Fibroblast of the aortic adventitia (primary cell): ENCODE measurements around the gene LAIR2. TPM values are rescaled to one million over a fixed set of nuclear protein-coding genes. Genes with fewer than 3 reads are reported as not detected.
"Not testable (repeated sequence)": the region's sequence is repeated elsewhere in the genome, so short reads cannot be mapped to it uniquely, and the experiment has no call there.

Source experiments
- DNase-seq: peaks from one replicate; pipeline ENCODE4 v3.0.0-alpha.2; 2010; ENCODE audit warnings: low read depth
- H3K4me3 ChIP-seq: 2 replicates; pipeline ENCODE4 v1.5.1; 2011; ENCODE audit warnings: low read depth, mild to moderate bottlenecking, control low read depth, low read length, moderate library complexity
- total RNA-seq: library from RNA; depleted of rRNA; stranded (reverse); fragments of >200 nt; gene quantifications from 2 replicates; pipeline ENCODE4 v1.2.3, GENCODE V29; 2012; ENCODE audit warnings: low replicate concordance
- TF ChIP-seq, protein P1 (sequence below): IDR thresholded peaks from 2 replicates; pipeline ENCODE4 v1.5.1; 2011; ENCODE audit warnings: mild to moderate bottlenecking, low read length, control low read depth, inconsistent platforms; ENCODE audit not compliant: insufficient read depth

LAIR2 gene
- total RNA-seq, 1 donor: not detected

DNA sequence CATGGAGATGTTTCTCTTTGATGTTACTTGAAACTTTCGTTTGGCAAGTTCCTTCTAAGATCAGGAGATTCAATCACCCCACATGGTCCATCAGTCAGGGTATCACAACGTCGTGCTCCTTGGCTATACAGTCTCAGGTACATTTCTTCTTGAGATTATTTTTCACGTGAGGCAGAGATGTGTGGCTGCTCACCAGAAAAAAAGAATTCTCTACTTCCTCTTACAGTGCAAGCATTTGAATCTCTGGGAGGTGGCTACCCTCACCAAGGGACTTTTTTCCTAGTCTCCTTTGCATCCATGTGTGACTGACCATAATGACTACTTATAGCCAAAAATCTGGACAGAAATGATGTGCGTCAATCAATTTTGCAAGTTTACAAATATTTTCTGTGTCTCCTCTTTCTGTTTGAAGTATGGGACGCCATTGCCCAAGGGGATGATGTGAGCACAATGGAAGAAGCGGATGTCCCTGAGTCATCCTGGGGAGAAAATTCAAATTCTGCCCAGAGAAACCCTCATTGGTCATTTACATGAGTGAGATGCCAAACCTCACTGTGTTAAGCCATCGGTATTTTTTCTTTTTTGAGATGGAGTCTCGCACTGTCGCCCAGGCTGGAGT is 8.6 kb upstream of the LAIR2 start:
- TF ChIP-seq, protein P1, sequence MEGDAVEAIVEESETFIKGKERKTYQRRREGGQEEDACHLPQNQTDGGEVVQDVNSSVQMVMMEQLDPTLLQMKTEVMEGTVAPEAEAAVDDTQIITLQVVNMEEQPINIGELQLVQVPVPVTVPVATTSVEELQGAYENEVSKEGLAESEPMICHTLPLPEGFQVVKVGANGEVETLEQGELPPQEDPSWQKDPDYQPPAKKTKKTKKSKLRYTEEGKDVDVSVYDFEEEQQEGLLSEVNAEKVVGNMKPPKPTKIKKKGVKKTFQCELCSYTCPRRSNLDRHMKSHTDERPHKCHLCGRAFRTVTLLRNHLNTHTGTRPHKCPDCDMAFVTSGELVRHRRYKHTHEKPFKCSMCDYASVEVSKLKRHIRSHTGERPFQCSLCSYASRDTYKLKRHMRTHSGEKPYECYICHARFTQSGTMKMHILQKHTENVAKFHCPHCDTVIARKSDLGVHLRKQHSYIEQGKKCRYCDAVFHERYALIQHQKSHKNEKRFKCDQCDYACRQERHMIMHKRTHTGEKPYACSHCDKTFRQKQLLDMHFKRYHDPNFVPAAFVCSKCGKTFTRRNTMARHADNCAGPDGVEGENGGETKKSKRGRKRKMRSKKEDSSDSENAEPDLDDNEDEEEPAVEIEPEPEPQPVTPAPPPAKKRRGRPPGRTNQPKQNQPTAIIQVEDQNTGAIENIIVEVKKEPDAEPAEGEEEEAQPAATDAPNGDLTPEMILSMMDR: no peak
- H3K4me3 ChIP-seq: no peak overlapping the region
- no peak for DNase-seq

DNA sequence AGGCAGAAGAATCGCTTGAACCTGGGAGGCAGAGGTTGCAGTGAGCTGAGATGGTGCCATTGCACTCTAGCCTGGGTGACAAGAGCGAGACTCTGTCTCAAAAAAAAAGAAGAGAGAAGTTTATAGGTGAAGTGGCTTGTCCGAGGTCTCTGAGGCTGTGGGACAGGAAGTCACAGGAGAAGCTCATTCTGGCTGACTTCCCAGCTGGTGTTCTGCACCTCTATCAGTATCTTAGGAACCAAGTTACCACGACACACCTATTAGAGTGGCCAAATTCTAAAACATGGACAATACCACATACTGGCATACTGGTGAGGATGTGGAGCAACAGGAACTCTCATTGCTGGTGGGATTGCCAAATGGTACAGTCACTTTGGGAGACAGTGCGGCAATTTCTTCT is 7.3 kb upstream of the LAIR2 start:
- H3K4me3 ChIP-seq, DNase-seq: not testable (repeated sequence)

DNA sequence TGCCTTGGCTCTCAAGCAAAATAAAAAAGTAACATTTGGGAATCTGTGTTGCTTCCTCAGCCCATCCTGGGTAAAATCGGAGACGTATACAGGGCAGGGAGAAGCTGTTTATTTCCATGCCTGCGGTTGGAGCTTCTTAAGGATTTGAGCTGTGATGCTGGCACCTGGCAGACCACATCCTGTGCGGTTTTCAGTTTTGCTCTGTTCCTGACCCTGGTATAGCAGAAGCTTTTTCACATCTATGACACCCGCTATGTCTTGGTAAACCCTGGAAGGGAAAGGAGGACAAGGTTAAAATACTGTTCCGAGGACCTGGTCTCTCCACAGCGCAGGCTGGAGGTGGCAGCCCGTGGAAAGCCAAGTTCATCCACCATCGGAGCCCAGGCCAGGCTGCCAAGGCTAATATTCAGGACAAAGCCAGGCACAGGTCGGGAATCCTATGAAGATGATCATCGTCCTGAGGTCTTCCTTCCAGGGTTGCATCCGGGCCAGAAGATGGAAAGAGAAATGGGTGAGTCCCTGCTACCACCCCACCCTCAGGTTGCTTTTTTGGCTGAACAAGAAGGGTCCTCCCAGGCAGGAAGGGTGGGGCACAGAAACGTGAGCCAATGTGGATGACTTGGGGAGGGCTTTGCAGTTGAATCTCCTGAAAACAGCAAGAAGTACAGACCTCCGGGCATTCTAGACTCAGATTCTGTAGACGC is 4.7 kb upstream of the LAIR2 start:
- not testable (repeated sequence) for DNase-seq, H3K4me3 ChIP-seq

DNA sequence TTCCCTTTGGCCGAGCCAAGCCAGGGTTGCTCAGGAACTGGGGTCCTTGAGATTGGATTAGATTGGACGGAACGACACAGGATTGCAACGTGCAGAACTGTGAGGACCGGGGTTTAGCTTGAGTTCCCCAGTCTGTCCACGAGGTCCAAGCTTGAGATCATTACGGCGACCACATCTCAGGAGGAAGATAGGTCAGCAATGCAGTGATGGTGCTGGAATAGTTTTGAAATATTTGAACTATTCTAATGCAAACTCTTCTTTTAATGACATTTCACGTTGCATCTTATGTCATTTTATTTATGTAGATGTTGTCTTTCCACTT is 4.2 kb upstream of the LAIR2 start:
- not testable (repeated sequence) for H3K4me3 ChIP-seq, DNase-seq

DNA sequence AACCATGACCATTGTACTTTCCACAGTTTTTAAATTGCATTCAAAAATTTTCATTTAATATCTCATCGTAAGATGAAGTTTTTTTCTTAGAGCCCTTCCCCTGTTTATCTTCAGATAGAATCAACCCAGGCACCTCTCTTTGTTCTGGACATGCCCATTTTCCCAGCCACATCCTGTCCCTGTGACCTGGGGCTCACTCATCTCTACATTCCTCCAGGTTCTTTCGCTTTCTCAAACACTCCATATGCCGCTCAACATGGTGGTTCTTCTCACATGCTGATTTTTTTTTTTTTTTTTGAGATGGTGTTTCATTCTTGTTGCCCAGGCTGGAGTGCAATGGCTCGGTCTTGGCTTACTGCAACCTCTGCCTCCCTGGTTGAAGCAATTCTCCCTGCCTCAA is 2.9 kb downstream of the LAIR2 start:
- not testable (repeated sequence) for DNase-seq, H3K4me3 ChIP-seq

DNA sequence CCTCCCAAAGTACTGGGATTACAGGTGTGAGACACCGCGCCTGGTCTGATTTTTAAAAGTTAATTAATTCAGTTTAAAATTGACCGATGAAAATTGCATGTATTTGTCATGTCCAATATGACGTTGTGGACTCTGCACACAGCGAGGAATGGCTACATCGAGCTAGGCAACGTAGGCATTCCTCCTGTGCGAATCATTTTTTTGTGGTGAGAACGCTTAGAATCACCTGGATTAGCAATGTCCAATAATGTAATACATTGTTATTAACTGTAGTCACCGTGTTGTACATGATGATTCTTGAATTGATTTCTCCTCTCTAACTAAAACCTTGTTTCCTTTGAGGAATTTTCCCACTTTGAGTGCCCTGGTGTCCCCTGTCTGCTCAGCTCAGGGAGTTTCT is 3.4 kb downstream of the LAIR2 start:
- DNase-seq: no peak
- no peak overlapping the region for H3K4me3 ChIP-seq
- TF ChIP-seq, protein P1: no peak

DNA sequence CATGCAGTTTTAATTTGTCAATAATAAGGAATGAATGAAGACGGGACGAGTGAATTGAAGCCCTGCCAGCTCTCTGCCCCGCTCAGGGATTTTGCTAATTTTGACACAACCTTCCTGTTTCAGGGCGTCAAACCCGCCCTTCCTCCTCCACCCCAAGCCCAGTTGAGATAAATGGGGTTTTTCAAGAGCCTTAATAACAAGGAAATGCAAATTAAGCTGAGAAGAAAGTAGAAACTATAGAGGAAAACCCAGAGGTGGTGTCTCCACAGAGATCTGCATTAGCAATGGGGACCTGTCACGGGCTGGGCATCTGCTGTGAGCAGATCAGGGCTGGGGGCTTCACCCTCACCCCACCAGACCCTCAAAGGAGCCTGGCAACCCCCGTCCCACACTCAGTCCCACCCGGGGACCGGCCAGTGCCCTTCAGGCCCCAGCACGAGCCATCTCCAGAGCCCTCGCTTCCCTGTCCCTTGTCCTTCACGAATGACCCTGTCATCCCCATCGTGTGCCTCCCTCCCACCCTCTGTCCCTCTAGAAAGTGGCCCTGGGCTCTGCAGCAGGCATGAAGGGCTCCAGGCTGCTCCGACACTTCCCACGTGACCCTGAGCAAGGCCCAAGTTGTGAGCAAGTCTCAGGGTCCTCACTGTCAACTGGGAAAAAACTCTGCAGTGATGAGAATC is 4.5 kb downstream of the LAIR2 start:
- not testable (repeated sequence) for H3K4me3 ChIP-seq, DNase-seq

DNA sequence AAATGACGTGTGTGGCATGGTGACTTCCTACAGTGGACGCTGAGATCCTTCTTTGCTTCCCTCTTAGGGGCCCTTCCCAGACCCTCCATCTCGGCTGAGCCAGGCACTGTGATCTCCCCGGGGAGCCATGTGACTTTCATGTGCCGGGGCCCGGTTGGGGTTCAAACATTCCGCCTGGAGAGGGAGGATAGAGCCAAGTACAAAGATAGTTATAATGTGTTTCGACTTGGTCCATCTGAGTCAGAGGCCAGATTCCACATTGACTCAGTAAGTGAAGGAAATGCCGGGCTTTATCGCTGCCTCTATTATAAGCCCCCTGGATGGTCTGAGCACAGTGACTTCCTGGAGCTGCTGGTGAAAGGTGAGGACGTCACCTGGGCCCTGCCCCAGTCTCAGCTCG is 5.2 kb downstream of the LAIR2 start:
- TF ChIP-seq, protein P1: no peak
- no peak for DNase-seq

DNA sequence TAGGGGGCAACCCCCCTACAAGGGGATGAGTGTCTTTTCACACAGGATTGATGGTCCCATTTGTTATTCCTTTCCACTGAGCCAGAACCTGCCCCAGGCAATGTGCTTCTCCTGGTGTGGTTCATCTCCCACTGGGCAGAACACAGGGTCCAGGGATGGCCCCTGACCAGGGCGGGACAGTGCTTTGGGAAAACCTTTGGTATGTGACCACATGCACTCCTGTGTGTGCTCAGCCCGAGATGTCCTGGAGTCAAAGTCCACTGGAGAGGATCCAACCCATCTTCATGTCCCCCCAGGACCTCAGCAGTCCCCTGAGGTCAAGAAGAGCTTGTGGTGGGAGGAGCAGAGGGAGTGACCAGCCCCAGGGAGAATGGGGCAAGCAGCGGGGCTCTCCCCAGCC is 5.9 kb downstream of the LAIR2 start:
- H3K4me3 ChIP-seq, DNase-seq: not testable (repeated sequence)

More for the DNA sequence above, 5.2 kb downstream of the LAIR2 start:
- H3K4me3 ChIP-seq: no peak overlapping the region

DNA sequence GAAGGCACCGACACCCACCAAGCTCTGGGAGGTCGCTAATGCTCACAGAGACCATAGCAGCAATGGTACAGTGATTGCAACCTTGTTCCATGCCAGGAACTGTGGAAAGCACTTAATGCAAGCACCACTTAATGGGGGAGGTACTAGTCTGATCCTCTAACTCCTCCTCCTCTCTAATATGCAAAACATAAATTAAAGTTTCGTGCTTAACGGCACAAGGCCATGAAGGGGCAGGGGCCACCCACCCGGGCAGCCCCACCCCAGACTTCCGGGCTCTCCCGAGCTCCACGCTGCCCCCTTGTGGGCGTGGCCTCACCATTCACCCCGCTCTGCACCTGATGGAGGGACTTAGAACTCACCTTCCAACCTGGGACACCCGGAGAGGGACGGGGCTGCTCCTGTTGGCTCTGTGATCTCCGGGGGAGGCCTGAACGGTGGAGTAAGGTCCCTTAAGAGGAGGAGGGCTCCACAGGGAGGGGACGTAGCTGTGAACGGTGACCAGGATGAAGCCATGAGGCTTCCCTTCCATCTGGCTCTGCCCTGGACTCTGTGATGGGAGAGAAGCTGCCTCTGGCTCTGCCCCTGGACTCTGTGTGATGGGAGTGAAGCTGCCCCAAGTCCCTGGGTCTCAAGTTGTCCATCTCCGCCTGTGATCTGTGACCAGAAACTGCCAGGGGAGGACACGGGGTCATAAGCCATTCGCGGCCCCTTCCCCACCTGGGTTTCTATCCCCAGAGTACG is 6.7 kb downstream of the LAIR2 start:
- not testable (repeated sequence) for H3K4me3 ChIP-seq, DNase-seq
